Measurements from ENCODE around the gene RNF14.

Gene RNF14

DNA sequence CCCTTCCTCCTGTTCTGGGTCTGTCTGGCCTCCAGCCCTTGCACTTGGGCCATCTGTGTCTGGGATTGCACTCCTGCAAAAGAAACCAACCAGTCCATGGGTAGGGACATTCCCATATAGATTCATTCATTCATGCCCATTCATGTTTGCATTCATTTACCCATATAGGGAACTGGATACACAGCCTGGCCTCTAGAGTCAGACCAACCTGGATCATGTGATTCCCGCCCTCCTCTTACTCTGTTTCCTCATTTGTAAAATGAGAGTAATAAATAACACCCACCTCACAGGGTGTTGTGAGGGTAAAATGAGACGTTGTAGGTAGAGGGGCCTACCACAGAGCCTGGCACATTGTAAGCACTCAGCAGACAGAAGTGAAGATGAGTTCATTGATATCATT is 19.4 kb upstream of the RNF14 start:
- no peak for DNase-seq

DNA sequence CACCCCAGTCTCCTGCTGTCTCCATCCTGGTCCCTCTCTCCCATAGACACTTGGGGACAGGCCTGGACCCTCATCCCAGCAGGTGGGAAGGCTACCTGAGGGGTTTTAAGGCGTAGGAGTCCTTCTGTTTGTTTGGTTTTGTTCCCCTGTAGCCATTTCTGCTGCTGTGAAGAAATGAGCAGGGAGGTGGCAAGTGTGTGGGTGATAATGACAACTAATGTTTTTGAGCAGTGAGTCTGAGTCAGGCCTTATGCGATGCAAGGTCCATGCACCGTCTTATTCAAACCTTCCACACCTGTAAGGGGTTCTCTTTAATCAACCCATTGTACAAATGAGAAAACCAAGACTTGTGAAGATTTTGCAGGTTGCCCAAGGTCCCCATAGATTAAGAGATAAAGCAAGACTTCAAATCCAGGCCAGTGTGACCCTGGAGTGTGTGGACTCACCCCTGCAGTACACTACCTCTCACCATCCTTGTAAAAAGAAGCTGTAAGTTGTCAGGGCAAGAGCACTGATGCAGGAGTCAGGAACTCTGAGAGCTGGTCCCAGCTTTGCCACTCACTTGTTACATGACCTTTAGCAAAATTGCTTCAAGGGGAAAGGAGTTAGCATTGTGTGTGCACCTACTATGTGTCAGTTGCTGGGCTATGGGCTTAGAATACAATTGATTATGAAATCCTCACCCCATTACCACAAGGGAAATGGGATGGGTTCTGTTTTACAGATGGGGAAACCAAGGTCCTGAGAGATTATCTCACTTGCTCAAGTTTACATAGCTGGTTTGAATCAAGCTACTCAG is 18.5 kb upstream of the RNF14 start:
- DNase-seq = no peak

DNA sequence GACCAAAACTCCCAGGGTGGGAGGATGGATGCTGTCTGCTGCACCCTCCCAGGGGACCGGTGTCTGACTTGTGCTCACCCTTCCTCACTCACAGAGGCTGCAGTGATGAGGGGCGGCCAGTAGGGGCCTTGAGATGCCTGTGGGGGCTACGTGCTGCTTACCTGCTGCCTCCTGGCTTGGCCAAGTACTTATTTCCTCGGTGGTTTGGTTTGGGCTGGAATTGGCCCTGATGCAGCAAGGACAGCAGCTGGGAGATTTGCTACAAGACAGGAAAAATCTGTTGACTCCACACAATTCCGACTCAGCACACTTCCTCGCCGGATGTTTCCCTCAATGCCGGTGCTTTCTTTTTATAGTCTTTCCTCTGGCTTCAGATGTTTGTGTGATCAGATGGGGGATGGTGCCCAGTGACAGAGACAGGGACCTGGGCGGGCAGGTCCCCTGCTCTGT is 17.5 kb upstream of the RNF14 start:
- peak; percentile 21 for DNase-seq

DNA sequence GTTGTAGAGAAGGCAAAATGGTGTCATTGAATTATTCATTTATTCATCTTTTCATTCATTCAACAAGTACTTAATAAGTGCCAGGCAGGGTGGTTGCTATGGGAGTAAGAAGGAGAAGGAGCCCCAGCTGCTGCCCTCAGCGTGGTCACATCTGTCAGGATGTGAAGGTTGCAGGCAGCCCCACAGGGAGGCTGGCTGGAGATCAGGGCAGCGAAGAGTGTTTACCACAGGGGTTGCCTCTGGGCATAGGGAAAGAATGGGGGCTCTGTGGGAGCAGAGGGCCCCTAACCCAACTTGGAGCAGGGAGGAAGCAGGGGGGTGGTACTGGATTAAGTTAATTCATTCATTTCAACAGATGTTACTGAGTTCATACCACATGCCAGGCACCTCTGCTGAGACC is 16.9 kb upstream of the RNF14 start:
- DNase-seq = no peak

DNA sequence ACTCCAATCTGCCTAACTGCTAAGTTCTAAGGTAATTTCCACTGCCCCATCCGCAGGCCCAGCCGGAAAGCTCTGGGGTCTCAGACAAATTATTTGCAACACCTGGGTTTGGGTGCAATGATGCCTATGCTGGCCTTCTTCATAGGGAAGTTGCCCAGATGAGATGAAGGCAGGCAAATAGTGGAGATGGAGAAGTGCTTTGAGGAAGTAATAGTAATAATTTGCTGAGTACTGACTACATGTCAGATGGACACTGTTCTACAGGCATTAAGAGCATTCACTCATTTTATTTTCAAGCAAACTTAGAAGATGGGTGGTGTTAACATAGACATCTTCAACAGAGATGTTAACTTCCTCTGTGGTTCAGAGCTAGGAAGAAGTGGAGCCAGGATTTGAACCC is 14.7 kb upstream of the RNF14 start:
- no peak for DNase-seq

DNA sequence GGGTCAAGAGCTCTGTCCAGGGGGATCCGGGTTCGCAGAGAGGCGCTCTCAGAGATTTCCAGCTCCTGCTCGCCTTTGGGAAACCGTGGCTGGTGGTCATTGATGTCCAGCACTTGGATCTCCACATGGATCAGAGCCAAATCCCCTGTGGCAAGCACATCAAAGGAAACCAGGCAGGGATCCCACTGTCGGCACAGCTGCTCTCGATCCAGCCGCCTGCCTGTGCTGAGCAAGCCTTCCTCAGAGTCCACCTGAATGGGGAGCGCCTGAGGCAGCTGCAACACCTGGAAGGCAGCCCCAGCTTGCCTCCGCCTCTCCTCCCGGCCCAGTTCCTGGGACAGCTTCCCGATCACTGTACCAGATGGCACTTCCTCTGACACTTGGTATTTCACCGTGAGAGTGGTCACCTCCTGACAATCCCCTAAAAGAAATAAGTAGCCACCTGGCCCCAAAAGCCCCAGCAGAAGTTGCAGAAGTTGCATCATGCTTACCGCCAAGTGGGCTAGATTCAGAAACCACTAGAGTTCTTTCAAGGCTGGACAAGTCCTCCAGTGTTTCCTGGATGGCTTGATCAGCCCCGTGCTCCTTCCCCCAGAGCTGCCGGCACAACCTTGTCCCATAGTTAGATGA is 11.4 kb upstream of the RNF14 start:
- DNase-seq = no peak

DNA sequence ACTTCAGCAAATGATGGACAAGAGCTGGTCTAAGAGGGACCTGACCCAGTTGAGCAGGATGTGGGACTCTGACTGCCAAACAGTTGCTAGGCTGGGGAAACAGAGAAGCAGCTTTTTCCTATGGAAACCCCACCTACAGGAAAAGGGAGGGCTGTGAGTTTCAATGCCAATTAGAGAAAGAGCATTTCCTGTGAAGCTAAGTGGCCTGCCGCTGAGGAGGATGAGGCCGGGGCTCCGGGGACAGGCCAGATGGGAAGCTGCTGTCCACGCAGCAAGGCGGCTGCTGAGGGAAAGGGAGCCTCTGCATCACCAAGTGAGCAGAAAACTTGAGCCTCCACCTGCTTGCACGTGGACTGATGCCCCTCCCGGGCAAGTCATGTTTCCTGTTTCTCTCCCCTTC is 10.8 kb upstream of the RNF14 start, which contains the start of gene PCDH12:
Gene PCDH12 (minus strand): TSS at position 90 of the 400 bp plus-strand sequence. CDS start 351 bp downstream, outside the sequence.
- DNase-seq = peak; percentile 42

DNA sequence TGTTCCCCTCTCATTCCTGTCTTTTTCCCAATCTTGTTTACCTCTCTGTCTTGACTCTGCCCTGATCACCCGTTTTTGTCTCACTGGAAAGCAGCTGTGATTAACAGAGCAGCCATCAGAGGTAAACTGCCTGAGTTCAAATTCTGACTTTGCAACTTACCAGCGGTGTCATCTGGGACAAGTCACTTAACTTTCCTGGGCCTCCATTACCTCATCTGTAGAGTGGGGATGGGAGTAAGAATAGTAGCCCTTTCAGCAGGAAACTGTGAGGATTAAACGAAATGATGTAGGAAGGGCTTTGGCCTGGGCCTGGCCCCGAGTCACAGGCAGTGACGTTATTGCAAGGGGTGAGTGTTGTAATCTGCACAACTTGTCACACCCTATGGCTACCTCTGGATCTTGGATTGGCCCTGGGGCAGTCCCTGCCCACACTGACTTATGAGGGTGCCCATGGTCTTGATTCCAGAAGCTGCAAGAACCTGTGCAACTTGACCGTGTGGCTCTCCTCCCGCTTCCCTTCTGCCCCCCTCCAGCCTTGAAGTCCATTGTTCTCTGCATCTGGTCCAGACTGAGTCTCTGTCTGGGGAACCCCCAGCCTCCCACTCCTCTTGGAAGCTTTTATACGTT is 10.2 kb upstream of the RNF14 start:
- DNase-seq = peak; percentile 18

DNA sequence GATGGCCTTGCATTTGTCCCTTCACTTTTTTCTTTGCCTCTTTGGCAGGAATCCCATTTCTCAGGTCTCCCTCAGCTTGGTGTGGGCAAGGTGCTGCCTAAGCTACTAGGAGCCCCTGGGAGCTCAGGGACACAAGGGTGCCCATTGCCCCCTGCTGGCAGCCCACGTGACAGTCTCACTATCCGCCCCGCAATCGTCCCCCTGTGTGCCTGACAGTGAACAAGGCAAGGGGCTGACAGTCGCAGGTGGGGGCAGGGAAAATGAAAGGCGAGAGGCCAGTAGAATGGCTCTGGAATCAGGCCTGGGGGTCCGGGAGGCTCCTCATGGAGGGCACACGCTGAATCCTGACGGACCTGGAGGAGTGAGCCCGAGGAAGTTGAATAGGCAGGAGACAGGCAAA is 8.9 kb upstream of the RNF14 start:
- peak; percentile 32 for DNase-seq

DNA sequence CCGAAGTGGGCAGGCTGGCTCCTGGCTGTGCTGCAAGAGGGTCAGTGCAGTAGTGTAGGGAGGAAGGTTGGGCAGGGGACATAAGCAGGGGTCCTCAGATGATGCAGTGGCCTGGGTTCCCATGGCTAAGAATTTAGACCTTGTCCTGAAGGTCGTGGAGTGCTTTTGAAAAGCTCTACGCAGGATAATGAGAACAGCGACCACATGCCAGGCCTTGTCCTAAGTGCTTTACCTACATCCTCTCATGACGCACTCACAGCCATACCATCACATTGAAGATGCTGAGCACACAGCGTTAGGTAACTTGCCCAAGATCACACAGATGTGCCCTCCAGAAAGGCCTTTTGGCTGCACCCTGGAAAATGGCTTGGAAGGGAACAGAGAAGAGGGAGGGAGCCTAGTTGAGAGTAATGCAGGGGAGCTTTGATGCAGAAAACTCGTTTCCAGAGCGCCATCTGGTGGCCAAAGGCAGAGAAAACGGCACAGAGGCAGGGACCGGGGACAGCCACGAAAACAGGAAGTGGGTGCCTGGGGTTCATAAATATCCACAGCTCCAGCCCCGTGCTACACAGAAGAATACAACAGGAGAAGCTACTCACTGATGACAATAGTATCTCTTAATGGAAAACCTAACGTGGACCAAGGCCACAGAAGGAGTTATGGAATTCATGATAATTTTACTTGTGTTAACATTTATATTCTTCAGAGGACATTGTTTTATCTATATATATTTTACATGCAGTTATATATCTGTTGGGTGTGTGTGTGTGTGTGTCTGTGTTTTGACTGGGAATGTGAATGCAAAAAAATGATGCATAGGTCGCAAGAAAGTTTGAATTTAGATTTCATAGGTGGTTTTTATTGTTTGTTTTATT is 8.2 kb upstream of the RNF14 start:
- DNase-seq = peak; percentile 92

DNA sequence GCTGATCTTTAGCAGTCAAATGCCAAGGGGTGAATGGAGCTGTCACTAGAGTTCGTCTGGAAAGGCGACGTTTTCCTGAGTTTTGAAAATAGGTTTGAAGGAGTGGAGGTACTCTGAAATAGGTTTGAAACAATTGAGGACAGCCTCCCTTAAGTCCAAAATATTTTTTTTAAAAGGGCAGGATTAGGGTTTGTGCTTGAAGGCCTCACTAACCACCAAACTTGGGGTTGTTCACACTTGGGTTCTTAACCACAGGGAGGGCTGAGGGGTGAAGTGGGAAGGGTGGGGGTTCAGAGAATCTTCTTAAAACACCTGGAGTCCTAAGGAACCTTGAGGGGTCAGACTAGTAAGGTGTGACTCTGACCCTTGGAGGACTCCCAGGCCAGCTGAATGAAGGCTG is 7.4 kb upstream of the RNF14 start:
- no peak for DNase-seq

DNA sequence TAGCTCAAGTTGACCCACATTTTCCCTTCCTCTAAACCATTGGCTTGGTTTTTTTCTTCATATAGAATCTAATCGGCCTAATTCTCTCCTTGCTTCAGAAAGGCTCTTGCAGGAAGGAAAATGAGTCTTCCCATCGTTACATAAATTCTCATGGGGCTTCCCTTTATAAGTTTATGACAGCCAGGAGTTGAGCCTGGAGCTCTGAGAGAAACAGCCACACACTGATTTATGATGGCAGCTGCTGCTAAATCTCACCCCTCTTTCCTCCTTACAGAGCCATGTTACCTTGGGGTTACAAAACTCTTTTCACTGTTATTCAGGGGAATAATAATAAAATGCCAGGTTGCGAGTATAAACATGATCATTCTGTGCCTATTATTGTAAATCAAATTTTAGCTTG is 5.2 kb upstream of the RNF14 start:
- DNase-seq = no peak

DNA sequence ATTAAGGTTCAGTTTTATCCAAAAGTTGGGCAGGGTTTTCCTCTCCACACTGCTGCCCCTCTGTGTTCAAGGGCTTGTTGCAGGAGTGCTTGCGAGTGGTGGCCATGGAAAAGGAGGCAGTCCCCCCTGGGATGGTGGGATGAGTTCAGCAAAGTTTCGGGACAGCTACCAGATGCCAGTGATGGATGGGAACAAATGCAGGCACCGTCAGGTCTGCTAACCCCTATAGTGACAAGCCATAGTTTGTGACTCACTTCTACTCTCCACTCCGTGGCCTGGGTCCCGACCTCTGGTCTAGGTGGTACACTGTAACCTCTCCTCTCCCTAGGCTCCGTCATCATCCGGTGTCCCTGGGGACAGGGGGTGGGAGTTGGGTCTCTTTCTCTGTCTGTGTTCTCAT is 3.8 kb upstream of the RNF14 start:
- DNase-seq = no peak

DNA sequence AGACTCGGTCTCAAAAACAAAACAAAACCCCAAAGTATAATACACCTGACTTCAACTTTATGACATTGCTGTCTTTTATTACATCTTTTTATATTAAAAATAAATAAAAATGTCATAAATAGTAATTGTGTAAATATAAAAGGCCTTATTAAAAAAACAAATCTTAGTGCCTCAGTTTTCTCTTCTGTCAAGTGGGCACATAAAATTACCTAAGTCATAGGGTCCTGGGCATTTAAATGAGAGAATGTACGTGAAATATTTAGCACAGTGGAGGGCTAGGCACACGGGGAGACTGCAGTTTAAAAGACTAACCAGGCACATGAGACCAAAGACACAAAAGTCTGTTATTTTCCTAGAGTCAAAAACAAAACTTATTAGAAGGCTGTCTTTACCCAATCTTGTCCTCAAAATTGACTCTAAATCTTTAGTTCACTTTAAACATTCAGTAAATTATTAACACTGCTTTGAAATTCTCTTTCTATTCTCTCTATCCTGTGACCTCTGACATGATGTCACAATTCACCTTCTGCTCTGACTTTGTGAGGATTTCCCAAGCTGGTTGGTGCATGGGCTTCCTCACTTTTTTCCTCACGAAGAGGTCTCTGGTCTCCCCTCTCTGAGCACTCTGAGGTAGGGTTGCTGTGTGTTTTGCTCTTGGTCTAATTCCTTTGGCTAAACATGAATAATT is 2.5 kb upstream of the RNF14 start:
- no peak for DNase-seq

DNA sequence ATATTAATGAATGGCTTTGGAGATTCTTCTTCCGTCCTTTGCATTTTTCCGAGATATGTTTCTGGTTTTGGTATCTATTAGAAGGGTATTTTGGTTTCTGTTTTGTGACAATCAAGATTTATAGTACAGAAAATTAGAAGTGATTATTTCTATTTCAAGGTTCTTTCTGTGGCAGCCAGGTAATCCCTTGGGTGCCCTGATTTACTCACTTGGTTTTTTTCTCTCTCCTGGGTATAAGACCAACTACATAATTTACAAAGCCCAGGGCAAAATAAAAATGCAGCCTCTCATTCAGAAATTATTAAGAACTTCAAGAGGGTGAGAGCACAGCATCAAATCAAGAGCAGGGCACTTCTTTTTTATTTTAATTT is 2.0 kb upstream of the RNF14 start:
- DNase-seq = no peak

DNA sequence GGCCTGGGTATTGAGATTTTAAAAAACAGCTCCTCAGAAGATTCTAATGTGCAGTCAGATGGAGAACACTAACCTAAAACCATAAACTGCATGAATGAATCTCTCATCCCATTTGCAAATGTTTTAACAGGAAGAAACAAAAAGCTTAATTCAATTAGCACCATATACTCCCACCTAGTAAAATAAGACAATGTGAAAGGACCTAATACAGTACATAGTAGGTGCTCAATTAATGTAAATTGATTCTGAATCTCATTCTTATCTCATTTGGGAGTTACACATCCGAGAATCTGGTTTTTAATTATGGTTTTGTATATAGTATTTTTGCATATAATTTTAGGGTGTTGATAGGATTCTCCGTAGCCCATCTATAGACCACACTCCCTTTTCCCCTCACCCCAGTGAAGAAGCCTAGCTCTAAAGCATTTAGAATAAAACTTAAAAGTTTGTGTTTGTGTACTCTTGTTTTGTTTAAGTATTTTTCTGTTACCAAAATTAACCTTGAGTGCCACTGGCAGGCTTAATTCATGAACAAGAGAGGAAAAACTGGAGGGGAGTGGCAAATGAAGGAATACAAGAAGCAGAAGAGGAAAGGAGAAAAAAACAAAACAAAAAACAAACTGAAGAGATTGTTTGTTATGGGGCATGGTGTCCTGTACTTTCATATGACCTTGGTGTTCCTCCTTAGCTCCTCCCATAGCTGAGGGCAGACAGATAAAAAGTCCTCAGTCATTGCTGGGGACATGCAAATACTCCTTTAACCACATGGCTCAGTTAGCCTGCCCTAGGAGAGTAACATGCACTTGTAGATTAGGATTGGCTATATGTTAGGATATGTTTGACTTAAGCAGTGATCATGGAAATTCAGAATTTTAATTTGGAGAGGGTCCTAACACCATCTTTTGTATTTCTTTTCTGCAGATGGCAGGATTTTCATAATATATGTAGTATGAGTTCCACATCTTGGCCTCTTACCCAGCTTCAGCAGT is 1.2 kb downstream of the RNF14 start:
- DNase-seq = peak; percentile 66

DNA sequence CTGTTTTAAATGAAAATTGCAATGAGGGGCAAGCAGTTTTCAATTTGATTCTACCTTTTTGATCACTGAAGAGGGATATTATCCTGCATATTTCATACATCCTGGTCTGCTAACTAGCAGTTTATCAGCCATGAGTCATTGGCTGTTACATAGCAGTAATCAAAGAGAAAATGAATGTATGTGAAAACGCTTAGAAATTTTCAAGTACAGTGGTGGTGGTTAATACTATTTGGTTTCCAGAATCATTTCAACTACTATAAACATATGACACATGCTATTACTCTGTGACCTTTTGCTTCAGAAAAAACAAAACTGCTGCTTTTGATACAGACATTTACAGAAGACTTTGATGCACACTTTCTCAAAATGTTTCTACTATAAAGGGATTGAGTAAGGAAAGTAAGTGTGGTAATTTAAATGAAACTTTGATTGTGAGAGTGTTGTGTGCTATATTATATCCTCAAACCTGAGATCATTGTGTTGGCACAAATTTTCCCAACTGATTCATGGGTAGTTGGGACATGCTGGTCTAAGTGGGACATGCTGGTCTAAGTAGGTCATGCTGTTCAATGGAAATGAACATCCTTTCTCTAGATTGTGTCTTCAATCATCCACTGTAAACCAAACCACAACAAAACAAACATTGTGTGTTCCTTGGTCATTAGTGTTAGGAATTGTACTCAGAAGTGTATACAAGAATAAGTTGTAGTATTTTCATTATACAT is 5.1 kb downstream of the RNF14 start:
- no peak for DNase-seq

DNA sequence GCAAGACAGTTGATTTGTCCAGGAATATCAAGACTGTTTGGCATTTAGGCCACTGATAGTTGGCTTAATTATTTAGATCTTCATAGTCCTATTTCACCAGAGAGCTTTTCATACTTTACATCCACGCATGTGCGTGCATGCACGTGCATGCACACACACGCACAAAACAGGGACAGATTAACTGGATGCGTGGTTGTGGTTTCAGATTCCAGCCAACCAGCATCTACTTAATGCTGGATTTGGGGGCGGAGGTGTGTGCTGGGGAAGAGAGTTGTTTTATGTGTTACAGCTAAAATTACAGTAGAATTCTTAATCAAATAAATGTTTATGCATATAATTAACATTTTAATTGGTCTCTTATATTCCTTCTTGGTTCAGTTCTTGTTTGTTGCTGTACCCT is 7.3 kb downstream of the RNF14 start:
- no peak for DNase-seq

DNA sequence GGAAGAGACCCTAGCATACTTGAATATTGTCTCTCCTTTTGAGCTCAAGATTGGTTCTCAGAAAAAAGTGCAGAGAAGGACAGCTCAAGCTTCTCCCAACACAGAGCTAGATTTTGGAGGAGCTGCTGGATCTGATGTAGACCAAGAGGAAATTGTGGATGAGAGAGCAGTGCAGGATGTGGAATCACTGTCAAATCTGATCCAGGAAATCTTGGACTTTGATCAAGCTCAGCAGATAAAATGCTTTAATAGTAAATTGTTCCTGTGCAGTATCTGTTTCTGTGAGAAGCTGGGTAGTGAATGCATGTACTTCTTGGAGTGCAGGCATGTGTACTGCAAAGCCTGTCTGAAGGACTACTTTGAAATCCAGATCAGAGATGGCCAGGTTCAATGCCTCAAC is 9.5 kb downstream of the RNF14 start:
- no peak for DNase-seq

DNA sequence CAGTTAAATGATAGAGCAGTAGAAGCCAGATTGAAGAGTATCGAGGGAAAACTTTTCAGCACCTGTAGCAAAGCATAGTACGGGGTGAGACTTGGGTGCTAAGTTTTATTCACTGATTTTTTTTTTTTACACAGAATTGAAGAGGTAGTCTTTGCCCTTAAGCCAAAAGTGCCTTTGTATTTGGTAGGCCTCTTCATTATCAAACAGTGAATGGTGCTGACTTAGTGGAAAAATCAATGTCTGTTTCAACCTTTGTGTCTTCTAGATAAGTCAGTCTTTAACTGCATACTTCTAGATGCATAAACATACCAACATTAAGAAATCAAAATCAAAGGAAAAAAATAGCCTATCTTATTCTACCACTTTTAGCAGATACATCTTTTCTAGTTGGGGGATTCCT is 13.7 kb downstream of the RNF14 start:
- no peak for DNase-seq

DNA sequence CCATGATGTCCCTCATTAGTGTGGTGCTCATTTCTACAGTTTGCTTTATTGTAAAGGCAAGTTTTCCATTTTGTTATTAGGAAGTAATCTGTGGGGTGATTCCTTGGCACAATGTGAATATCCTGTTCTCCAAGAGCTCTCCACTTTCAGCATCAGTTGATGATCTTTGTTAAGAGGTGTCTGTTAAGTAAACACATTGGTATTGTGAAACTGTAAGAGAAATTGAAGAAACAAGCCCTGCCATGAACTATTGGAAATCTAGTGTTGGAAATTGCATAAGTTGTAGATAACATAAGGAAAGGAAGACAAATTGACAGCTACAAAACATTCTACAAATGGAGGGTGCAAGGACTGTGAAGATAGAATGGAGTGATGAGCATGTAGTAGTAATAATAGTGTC is 17.2 kb downstream of the RNF14 start:
- DNase-seq = no peak
